ENCODE data around the gene PTGER2.

Gene PTGER2, protein sequence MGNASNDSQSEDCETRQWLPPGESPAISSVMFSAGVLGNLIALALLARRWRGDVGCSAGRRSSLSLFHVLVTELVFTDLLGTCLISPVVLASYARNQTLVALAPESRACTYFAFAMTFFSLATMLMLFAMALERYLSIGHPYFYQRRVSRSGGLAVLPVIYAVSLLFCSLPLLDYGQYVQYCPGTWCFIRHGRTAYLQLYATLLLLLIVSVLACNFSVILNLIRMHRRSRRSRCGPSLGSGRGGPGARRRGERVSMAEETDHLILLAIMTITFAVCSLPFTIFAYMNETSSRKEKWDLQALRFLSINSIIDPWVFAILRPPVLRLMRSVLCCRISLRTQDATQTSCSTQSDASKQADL

DNA sequence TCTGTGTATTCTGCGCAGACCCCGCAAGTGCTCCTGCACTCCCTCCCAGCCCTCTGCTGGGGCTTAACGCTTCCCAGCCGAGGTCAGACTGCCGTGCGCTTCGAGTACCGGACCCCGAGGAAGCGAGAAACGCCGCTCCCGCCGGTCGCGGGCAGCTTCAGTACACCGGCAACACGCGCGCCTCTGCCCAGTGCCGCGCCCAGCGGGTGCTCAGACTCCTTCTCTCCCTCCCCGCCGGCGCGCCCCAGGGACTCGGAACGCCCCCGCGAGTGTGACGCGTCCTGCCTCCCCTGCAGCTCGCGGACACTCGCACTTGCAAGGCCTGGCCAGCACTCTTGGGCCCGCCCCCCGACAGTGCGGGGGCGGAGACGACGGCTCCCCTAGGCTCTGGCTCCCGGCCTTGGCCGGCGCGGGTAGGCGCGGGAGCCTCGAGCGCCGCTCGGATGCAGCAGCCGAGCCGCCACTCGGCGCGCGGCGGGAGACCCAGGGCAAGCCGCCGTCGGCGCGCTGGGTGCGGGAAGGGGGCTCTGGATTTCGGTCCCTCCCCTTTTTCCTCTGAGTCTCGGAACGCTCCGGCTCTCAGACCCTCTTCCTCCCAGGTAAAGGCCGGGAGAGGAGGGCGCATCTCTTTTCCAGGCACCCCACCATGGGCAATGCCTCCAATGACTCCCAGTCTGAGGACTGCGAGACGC is at the start of gene PTGER2:
TSS of gene PTGER2 (plus strand) at position 410 of the 692 bp plus-strand sequence. CDS start at position 647, 237 bp downstream.
- DNase-seq = peak; percentile 88

DNA sequence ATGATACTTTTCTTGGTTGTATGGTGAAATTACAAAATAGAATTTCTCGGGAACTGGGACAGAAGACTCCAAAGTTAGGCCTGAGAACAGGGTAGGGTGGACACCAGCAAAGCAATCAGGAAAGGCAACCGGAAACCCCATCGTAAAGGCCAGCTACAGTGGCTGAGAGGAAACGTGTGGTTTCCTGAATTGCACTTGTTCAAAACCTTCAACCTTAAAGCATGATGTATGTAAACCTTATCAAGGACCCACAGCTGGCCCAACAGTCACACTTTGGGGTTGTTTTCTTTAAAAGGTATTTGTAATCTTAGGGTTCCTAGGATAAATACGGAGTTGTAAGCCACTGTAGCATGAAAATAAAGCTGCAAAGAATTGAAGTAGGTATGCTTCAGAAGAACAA is 48.9 kb upstream of the PTGER2 start:
- DNase-seq = no peak

DNA sequence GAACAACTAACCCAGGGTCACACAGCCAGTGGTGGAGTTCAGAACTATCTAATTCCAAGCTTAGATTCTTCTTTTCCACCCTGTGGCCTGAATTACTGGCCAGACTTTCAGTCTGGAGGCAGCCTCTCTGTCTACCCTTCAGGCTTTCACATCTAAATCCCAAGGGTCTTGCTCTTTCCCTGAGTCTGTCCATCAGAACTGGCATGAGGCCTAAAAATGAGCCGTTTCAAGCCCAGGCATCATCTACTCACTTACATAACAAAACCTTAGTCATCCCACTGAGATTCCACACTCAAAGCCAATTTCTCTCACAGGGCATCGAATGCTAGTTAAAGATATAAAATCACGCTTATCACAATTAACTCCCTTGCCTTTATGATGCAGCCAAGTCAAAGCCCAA is 47.9 kb upstream of the PTGER2 start:
- no peak for DNase-seq

DNA sequence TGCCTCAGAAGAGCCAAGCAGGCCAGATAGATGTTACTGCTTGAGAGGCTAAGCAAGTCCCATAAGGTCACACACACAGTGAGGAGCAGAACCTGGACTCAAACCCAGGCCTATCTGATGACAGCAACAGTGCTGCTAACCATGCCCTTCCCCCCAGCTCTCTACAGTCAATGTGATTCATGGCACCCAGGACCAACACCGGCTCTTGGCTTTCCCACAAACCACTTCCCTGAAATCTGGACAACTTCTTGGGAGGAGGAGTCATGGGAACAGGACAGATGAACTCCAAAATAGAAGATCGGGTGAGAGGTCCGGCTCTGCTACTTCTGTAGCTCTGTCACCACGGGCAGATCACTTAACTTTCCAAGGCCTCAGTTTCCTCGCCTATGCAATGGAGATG is 47.3 kb upstream of the PTGER2 start:
- no peak for DNase-seq

DNA sequence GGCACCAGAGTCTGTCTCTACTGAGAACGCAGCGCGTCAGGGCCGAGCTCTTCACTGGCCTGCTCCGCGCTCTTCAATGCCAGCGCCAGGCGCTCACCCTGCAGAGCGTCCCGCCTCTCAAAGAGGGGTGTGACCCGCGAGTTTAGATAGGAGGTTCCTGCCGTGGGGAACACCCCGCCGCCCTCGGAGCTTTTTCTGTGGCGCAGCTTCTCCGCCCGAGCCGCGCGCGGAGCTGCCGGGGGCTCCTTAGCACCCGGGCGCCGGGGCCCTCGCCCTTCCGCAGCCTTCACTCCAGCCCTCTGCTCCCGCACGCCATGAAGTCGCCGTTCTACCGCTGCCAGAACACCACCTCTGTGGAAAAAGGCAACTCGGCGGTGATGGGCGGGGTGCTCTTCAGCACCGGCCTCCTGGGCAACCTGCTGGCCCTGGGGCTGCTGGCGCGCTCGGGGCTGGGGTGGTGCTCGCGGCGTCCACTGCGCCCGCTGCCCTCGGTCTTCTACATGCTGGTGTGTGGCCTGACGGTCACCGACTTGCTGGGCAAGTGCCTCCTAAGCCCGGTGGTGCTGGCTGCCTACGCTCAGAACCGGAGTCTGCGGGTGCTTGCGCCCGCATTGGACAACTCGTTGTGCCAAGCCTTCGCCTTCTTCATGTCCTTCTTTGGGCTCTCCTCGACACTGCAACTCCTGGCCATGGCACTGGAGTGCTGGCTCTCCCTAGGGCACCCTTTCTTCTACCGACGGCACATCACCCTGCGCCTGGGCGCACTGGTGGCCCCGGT is 46.4 kb upstream of the PTGER2 start, which contains the start of gene PTGDR:
TSS of gene PTGDR (plus strand) at position 198 of the 778 bp plus-strand sequence. CDS start at position 315, 117 bp downstream.
- DNase-seq = peak; percentile 69

DNA sequence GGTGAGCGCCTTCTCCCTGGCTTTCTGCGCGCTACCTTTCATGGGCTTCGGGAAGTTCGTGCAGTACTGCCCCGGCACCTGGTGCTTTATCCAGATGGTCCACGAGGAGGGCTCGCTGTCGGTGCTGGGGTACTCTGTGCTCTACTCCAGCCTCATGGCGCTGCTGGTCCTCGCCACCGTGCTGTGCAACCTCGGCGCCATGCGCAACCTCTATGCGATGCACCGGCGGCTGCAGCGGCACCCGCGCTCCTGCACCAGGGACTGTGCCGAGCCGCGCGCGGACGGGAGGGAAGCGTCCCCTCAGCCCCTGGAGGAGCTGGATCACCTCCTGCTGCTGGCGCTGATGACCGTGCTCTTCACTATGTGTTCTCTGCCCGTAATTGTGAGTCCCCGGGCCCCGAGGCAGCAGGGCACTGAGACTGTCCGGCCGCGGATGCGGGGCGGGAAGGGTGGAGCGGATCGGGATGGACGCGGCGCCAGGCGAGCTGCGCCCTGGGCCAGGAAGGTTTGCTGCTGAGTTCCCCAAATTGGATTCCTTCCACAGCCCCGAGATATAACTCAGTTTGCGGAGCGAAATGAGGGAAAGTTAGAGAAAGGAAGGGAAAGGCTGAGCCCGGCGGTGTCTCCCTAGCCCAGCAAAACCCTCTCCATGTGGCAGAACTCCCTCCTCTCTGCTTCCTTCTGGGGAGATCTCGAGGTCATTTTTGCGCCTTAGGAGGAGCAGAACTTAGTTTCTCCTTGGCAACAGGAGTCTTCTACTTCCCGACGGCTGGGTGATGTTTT is 45.6 kb upstream of the PTGER2 start:
- no peak for DNase-seq

DNA sequence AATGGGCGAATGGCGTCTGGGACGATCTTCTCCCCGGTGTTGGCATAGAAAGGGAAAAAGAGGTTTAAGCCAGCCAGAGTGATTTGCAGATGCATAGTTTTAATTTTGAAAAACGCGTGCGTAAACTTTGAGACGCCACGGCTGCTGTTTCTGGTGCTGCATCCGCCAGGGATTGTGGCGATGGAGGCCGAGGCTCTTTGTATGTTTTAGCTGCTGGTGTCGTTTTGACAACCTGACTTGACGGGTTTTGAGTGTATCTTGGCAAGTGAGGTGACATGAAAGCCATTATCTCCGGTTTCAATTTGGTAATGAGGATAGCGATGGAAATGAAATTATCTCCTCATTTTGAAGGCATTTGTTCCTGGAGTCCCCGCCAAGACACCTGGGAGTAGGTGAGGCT is 45.0 kb upstream of the PTGER2 start:
- no peak for DNase-seq

DNA sequence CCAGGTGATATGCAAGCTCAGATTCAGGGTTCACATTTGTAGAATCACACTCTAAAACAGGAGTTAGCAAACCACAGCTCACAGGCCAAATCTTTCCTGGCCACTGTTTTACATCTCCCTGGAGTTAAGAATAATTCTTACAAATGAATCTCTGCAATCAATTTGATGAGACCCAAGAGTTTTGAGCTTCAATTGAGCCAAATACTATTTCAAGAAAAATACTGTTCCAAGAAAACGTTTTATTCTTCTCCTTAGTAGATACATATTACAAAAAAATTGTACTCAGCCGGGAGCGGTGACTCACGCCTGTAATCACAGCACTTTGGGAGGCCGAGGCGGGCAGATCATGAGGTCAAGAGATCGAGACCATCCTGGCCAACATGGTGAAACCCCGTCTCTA is 44.1 kb upstream of the PTGER2 start:
- DNase-seq = no peak

DNA sequence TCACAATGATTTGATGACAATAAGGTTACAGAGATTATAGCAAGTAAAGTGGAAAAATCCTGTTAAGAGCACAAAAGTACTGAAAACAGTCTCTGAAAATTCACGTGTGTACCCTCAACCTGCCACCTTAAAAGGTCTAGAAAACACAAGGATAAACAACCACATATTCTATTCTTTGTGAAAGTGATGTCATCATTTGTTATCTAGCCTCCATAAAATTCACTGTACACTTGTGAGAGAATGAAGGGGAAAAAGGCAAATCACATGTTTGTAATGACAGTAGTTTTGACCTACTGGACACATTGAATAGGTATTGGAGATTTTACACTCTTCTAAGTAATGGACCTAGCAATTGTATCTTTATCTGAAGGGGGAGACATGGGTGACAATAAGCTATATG is 42.6 kb upstream of the PTGER2 start:
- DNase-seq = no peak

DNA sequence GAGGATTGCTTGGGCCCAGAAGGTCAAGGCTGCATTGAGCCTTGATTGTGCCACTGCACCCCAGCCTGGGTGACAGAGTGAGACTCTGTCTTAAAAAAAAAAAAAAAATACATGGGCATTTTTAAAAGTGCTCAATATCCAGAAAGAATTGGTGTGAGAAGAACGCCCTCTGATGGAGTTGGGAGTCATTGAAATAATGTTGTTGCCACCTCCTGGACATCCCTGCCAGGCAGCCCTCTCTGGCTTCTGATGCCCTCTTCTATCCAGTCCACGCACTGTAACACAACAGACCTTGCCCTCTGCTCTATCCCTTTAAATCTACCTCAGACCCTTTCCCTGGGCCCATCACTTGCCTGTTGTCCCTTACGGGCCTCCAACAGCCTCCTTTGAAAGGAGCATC is 41.7 kb upstream of the PTGER2 start:
- peak; percentile 71 for DNase-seq

DNA sequence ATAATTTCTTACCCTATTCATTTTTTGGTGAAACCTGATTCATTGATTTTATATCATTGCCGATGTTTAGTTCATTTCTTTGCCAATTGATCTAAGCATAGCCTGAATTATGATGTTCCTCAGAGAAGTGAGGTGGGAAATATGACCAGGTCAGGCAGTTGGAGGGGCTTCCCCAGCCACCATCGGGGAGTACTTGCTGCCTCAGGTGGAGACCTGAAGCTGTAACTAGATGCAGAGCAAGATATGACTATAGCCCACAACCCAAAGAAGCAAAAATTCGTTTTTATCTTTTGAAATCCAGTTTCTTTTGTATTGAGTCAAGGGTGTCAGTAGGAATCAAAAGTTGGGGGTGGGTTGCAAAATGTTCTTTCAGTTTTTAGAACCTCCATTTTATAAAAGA is 38.7 kb upstream of the PTGER2 start:
- DNase-seq = no peak

DNA sequence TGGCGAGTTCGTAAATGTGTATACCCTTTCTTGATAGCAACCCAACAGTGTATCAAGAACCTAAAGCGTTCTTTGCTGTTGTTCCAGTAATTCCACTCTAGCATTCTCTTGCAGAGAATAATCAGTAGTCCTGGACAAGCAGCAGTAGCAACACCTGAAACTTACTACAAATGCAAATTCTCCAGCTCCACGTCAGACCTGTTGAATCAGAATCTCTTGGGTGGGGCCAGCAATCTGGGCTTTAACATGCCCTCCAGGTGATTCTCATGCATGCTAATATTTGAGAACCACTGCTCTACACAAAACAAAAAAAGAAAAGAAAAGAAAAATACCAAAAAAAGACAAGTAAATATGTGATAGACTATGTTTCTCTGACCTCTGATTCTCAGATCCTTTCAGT is 36.6 kb upstream of the PTGER2 start:
- DNase-seq = no peak

DNA sequence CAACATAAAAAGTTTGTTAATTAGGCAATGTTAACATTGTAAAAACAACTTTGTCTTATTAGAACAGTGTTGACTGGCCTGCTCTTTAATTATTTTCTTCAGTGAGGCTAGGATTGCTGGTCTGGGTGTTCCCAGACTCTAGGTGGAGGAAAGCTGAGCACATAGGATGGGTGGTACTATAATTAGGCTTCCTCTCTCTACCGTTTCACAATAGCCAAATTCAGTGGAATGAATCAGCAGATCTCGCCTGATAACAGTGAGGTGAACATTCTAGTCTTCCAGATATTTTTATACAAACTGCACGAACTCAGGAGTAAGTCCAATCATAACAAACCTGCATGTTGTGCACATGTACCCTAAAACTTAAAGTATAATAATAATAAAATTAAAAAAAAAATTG is 34.7 kb upstream of the PTGER2 start:
- DNase-seq = no peak

DNA sequence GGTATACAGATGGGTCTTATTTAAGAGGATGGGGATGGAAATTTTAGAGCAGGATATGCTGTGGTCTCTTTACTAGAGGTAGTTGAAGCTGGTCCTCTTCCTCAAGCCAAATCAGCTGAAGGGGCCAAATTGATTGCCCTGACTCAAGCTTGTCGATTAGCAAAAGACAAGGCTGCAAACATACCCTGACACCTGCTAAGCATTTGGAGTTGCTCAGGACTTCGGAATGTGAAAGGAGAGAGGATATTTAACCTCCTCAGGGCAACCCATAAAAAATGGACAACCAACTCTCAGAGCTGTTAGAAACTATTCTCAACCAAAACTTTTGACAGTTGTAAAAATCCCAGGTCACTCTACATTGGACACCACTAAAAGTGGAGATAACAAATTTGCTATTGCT is 31.0 kb upstream of the PTGER2 start:
- no peak for DNase-seq

DNA sequence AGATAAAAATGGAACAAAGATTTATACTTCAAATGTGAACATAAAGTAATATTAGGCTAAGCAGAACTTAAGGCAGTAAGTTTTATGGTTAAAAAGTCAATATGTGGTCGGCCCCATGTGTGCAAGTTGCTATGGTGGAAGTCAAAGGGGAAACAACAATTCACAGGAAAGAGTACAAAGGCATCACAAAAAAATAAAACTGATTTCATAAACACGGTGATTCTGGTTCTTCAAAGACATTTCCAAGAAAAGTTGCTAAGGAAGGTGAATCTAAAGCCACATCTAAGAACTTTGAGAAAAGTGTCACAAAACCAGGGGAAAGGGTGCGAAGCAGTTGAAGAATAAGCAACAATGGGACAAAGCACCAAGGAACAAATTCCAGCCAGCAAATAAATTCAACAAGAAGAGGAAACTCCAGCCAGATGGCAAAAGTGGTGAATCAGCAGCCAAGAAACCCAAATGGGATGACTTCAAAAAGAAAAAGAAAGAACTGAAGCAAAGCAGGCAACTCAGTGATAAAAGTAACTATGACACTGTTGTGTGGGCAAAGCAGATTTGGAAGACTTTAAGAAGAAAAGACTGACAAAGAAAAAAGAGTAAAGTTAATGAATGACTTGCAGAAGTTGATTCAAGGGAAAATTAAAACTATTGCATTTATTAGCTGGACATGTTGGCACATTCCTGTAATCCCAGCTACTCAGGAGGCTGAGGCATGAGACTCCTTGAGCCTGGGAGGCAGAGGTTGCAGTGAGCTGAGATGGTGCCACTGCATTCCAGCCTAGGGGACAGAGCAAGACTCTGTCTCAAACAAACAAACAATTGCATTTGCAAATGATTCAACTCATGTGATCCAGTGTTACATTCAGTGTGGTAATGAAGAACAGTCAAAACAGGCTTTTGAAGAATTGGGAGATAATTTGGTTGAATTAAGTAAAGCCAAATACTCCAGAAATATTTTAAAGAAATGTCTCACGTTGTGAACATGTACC is 27.2 kb upstream of the PTGER2 start:
- peak; percentile 19 for DNase-seq

DNA sequence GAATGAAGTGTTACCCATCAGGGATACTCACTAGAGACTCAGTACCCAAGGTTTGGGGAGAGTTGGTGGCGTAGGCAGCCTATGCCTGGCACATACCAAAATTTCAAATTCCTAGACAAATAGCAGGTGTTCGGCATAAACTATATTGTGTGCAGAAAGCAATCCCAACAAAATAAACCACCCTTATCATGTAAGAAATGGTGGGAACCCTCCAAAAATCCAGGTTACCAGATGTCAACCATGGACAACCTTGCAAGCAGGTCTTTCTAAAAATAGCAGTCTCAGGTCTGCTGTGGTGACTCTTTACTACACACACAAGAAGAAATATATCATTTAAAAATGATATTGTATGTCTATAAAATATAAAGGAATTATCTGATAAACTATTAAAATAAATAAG is 17.7 kb upstream of the PTGER2 start:
- no peak for DNase-seq

DNA sequence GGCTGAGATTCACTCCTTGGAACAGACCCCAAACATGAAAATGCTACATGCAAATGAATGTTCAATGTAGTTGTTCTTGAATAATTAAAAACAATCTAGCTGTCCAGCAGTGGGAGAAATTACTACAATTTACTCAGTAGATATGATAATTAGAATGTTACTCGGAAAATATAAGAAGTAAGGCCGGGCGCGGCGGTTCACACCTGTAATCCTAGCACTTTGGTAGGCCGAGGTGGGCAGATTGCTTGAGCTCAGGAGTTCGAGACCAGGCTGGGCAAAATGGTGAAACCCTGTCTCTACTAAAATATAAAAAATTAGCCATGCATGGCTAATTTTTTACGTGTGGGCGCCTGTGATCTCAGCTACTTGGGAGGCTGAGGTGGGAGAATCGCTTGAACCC is 15.3 kb upstream of the PTGER2 start:
- no peak for DNase-seq

DNA sequence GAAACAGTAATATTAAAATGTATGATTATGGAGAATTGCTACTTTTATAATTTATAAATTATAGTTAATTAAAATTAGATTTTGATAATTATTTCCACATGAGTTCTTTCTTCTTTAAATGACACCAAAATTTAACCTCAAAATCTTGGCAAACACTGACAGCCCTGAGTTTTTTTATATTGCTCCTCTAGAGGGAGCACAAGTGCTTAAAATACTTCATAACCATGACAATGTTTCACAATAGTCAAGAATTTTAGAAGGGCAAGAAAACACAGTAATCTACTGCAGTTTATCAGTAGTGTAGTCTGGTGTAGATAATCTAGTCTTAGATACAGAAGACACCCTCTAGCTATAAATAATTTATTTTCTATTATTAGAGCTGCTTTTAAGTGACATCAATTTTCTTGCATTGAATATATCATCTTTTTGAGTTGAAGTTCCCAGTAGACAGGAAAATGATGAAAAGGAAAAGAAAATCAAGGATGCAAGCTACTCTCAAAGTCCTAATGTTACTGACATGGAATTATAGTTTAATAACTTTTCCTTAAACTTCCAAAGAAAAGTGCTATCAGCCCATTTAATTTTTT is 14.3 kb upstream of the PTGER2 start:
- peak; percentile 75 for DNase-seq

DNA sequence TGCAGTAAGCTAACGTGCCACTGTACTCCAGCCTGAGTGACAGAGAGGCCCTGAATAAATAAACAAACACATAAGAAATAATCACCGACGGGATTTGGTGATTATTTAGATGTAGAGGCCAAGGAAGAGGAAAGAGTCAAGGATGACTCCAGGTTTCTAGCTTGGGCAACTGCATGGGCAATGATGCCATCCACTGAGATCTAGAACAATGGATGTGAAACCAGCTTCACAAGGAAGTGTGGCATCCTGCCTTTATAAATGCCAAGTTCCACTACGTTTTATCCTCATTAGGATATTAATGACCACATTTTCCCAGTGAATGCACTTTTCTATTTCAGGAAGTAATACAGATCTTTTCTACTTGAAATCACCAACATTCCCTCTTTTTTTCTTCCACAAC is 10.9 kb upstream of the PTGER2 start:
- no peak for DNase-seq

DNA sequence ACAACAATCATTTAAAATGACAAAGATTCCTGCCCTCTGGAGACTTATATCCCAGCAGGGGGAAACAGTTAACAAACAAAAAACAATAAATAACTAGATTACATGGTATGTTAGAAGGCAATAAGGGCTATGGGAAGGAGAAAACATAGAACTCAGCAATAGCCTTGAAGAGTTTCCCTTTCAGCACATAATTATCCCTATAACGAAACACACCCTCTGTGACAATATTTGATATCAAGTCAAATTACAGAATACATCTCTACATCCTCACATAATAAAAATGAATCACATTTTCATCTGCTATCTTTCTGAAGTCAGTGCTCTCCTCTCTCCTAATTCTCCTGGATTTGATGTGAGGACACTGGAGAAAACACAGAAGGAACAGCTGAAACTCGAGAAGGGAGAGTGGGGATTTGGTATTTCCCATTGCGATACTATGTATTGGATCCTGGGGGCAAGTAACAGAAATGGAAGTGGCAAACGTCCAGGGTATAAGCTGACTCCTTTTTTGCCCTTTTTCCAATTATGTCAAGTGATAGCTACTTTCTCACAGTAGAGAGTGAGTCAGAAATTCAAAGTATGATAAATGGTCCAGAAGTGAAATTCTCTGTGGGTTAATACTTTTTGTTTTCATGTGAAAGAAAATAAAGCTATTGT is 9.7 kb upstream of the PTGER2 start:
- DNase-seq = no peak

DNA sequence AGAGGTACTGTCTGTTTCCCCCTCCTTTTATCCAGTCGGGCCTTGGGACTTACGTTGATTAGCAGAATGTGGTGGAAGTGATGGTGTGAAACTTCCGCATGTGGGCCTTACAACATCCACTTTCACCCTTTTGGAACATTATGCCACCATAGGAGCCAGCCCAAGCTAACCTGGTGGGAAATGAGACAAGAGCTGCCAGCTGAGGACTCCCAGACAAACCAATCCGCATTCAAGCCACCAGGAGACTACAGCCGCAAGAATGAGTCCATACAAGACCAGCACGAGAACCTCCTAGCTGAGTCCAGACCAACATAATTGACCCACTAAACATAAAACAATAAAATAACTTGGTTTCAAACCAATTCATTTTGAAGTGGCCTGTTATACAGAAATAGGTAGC is 9.1 kb upstream of the PTGER2 start:
- DNase-seq = no peak

All from CD4-positive, alpha-beta T cell treated with Interleukin-10 for 1 hour (primary cell).